Ovary (tissue), 9 donors: Measurements from ENCODE around the gene TREH. TPM values are rescaled to one million over a fixed set of nuclear protein-coding genes. Genes with fewer than 3 reads are reported as not detected.
A peak's percentile ranks its signal among the peaks of the same experiment; 100 is the strongest.

Source experiments
- DNase-seq, 5 donors: peaks; one replicate each; pipeline ENCODE4 v3.0.0-alpha.2; 2019 to 2020
- H3K27ac ChIP-seq, 2 donors: fragments of 200-600 bp; one replicate each; pipeline versions ENCODE4 v1.5.1 to v1.8.0; 2019 to 2022
- H3K27me3 ChIP-seq: fragments of 200-600 bp; one replicate; pipeline ENCODE4 v1.8.0; 2022
- H3K36me3 ChIP-seq: fragments of 200-600 bp; sonication (generic); one replicate; pipeline ENCODE4 v1.5.1; 2019
- H3K4me1 ChIP-seq: one replicate; pipeline ENCODE4 v1.8.1; 2013; ENCODE audit warnings: mild to moderate bottlenecking, moderate library complexity; ENCODE audit not compliant: insufficient read depth
- H3K4me3 ChIP-seq: fragments of 200-600 bp; sonication (generic); one replicate; pipeline ENCODE4 v1.5.1; 2017
- H3K9me3 ChIP-seq, 2 donors: fragments of 200-600 bp in 1 of 2; sonication (generic) in 1 of 2; one replicate each; pipeline versions ENCODE4 v1.5.1 to v1.8.1; 2013 to 2019; ENCODE audit warnings: mild to moderate bottlenecking in 1 of 2, moderate library complexity in 1 of 2
- EP300 ChIP-seq: sonication (generic); formaldehyde crosslinking; IDR thresholded peaks from one replicate; pipeline ENCODE4 v1.6.1; 2017; ENCODE audit warnings: antibody characterized with exemption
- POLR2A ChIP-seq: fragments of 450-650 bp; IDR thresholded peaks from one replicate; pipeline ENCODE4 v1.6.1; 2017; ENCODE audit warnings: antibody characterized with exemption, mild to moderate bottlenecking, moderate library complexity
- WGBS, 3 donors: extraction: QIAGEN DNeasy Blood & Tissue Kit in 1 of 3; methylation state at CpG; one replicate each; pipeline versions ENCODE4 v1.1.5 to v1.1.7; 2013 to 2017; 5-methylcytosine and 5-hydroxymethylcytosine counted together
- intact Hi-C, 4 donors: fragments of 100-400 bp; cut with DNase I; formaldehyde crosslinking; loops; one replicate each; pipeline versions ENCODE4 v1.11.0 to v1.15.1; 2022 to 2023
- microRNA-seq, 3 donors: library from miRNA; unstranded; fragments of <30 nt; microRNA quantifications; one replicate each; pipeline versions ENCODE4 to v1.2.0, GENCODE V29; 2019 to 2020
- polyA plus RNA-seq, 2 donors: library from polyadenylated mRNA; stranded (reverse); fragments of 200-250 nt in 1 of 2; fragments of 350-450 nt in 1 of 2; fragmentation: Illumina TruSeq in 1 of 2; extraction: RNeasy Lipid Tissue Mini Kit (QIAGEN cat#74804) in 1 of 2; gene quantifications; one replicate each; pipeline ENCODE4 v1.2.3, GENCODE V29; 2013 to 2014
- small RNA-seq: library from RNA; depleted of rRNA; stranded (forward); fragments of <200 nt; gene quantifications from one replicate; pipeline ENCODE3, GENCODE V24; 2016
- total RNA-seq, 7 donors: library from RNA; depleted of rRNA in 2 of 7; stranded (reverse); fragments of >200 nt in 2 of 7; fragmentation: NEBNext Ultra II Directional in 3 of 7; extraction: Animal tissue kit (Norgen Biotek cat#: 25700) in 3 of 7; gene quantifications; one replicate each; pipeline versions ENCODE4 v1.1.0 to v1.2.4, GENCODE V29; 2016 to 2023
- TF ChIP-seq, protein P1 (sequence below), 3 donors: fragments of 450-650 bp in 2 of 3; fragments of 200-600 bp in 1 of 3; IDR thresholded peaks; one replicate each; pipeline versions ENCODE4 v1.5.1 to v1.8.0; 2016 to 2022; ENCODE audit warnings: antibody characterized with exemption in 3 of 3, mild to moderate bottlenecking in 1 of 3
- donor health status: DM: no; HTN: no; CAD: no; lungs with moderate emphysema.
- donor health status: DM: no; HTN: no; CAD: no.
- donor health status: Bipolar disorder and iron deficiency.
- donor health status: DM: yes; HTN: yes; CAD: no.
- donor health status: DM: no; HTN: no; CAD: no.
- donor health status: DM: yes; HTN: yes; CAD: no.

TREH gene
- total and polyA plus RNA-seq, 9 donors: 0.10 to 0.48 TPM; not detected in 7

DNA sequence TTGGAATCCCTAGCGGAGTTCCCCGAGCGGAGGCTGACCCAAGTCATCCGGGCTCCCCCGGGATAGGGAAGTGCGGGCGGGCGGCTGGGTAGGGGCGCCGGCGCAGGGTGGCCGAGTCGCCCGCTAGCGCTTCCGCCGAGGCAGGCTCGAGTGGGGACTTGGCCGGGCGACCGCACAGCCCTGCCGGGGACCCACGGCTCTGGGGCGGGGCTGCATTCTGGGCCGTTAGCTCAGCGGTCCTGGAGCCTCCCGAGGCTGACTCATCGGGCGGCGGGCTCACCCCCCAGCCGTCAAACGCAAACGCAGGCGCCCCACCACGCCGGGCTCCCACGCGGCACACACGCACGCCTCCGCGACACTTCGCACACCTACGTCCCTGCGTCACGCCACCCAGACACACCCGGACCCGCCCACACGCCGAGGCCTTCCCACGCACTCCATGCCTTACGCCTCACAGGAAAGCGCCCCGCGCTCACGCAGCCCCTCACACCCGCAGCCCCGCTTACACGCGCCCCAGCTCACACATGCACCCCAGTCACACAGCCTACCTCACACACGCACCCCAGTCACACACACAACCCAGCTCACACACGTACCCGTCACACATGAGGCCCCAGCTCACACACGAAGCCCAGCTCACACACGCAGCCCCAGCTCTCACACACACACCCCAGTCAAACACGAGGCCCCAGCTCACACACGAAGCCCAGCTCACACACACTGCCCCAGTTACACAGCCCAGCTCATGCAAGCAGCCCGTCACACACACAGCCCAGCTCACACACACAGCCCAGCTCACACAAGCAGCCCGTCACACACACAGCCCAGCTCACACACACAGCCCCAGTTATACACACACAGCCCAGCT lies 70.9 kb downstream of the TREH start:
- Histone ChIP-seq H3K4me3 (peak overlapping the region; percentile 76), H3K4me1 (peaks cover 16% of the 10 kb centered on the region), H3K36me3 (no peaks in the 10 kb centered on the region), H3K27ac (peak overlapping the region; percentile 97 to 98), H3K27me3 (no peaks in the 10 kb centered on the region), H3K9me3 (no peaks in the 10 kb centered on the region)
- WGBS, 3 donors: 7 to 8% (median 8%) methylated on average over 45 to 69 of the region's 69 CpGs
- peak; percentile 82 for TF ChIP-seq POLR2A
- no peak for TF ChIP-seq EP300
- TF ChIP-seq, protein P1, sequence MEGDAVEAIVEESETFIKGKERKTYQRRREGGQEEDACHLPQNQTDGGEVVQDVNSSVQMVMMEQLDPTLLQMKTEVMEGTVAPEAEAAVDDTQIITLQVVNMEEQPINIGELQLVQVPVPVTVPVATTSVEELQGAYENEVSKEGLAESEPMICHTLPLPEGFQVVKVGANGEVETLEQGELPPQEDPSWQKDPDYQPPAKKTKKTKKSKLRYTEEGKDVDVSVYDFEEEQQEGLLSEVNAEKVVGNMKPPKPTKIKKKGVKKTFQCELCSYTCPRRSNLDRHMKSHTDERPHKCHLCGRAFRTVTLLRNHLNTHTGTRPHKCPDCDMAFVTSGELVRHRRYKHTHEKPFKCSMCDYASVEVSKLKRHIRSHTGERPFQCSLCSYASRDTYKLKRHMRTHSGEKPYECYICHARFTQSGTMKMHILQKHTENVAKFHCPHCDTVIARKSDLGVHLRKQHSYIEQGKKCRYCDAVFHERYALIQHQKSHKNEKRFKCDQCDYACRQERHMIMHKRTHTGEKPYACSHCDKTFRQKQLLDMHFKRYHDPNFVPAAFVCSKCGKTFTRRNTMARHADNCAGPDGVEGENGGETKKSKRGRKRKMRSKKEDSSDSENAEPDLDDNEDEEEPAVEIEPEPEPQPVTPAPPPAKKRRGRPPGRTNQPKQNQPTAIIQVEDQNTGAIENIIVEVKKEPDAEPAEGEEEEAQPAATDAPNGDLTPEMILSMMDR (IDR thresholded peaks at IDR 0.05): peak in 1 of 3 donors; percentile 11
- intact Hi-C loops: loop anchor here in 1 of 4 donors (2.0 kb wide), 1 partner anchor 40 kb away; no protein-coding TSS in a partner anchor
- peak; percentile 84 to 90 (median 89) for DNase-seq

DNA sequence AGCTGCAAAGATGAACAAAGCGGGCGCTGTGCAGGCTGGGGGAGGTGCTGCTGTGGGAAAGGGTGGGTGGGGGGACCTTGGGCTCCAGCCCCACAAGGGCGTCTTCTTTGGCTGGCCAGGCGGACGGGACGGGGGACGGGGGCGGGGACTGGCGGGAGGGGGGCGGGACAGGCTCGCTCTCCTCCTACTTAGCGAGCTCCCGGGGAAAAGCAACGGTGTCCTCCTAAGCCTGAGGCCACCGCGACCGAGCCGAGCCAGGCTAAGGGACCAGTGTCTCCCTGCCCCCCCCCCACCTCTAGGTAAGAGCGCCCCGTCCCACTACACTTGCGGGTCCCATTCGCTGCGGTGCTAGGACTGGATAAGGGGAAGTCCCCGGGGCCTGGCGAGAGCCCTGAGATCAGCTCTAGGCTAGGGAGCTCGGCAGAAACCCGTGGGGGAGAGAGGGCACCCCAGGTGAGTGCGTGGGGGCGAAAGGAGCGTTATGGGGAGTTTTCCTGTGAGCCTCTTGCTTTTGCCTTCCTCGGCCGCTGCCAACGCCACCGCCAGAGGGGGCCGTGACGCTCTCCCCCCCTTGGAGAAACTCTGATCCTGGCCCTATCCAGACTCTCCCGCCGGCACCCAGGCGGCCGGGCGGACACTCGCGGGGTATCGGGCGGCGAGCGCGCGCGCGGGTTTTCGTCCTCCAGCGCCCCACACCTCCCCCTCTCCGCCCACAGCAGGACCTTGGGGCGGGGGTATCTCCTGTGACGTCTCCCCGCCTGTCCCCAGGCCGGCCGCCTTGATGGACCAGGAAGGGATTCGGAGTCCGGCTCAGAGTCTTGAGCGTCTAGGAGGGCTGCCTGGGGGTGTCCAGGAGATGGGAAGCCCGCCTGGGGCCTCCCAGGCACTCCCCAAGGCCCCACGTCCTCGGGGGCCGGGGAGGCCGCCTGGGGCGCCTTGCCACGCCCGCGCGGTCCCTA lies 71.8 kb downstream of the TREH start, which contains the start of gene PHLDB1:
PHLDB1 (plus strand) TSS at position 215 of the 959 bp plus-strand sequence. CDS start 6,222 bp downstream, outside the sequence.
- intact Hi-C loops: loop anchor here in 1 of 4 donors (2.0 kb wide), 1 partner anchor 39 kb away; no protein-coding TSS in a partner anchor
- Histone ChIP-seq H3K36me3 (no peaks in the 10 kb centered on the region), H3K9me3 (no peaks in the 10 kb centered on the region), H3K4me3 (peak within 1 kb of the TSS; percentile 76), H3K27me3 (no peaks in the 10 kb centered on the region), H3K27ac (peak within 1 kb of the TSS; percentile 97 to 98), H3K4me1 (peaks cover 16% of the 10 kb centered on the region)
- TF ChIP-seq EP300: no peak
- TF ChIP-seq, protein P1 (IDR thresholded peaks at IDR 0.05): peak; percentile 34 to 52 (median 42)
- TF ChIP-seq POLR2A: peak; percentile 71
- peak; percentile 79 to 87 (median 81) for DNase-seq
- WGBS, 3 donors: 1% methylated on average over 67 to 72 of the region's 72 CpGs

Small RNA genes lying within 50 kb of the gene (microRNA-seq; reads per million reads assigned to microRNA genes)
- 0 to 0.36 (median 0) reads per million in 3 donors for gene MIR6716

Small RNA genes lying within 50 kb of the gene (small RNA-seq; reads per million reads assigned to genes)
- gene RNU6-376P: not detected

Other genes with a start within 250 kb of the TREH start
- 100 to 1,000 TPM in 2 of 7 donors, 10 to 100 TPM in 5; 72.0 to 107 (median 82.0) TPM for gene KMT2A, start 243.2 kb downstream of the TREH start, total RNA-seq
- 10 to 100 TPM; 25.8 to 45.2 TPM for gene KMT2A, start 243.2 kb downstream of the TREH start, polyA plus RNA-seq
- gene TTC36, start 152.2 kb downstream of the TREH start, total RNA-seq: under 1 TPM in 4 of 7 donors, not detected in 3; 0.23 to 0.38 (median 0.37) TPM
- gene TTC36, start 152.2 kb downstream of the TREH start, polyA plus RNA-seq: under 1 TPM in 1 of 2 donors, not detected in 1; 0.18 TPM
- gene TMEM25, start 148.5 kb downstream of the TREH start, total RNA-seq: 10 to 100 TPM; 22.1 to 45.1 (median 32.7) TPM
- gene TMEM25, start 148.5 kb downstream of the TREH start, polyA plus RNA-seq: 10 to 100 TPM; 24.2 to 27.1 TPM
- gene IFT46, start 113.7 kb downstream of the TREH start, total RNA-seq: 10 to 100 TPM; 22.2 to 42.6 (median 27.9) TPM
- gene IFT46, start 113.7 kb downstream of the TREH start, polyA plus RNA-seq: 10 to 100 TPM; 22.8 to 53.1 TPM
- gene ARCN1, start 107.2 kb downstream of the TREH start, total RNA-seq: 100 to 1,000 TPM in 5 of 7 donors, 10 to 100 TPM in 2; 60.2 to 151 (median 125) TPM
- gene ARCN1, start 107.2 kb downstream of the TREH start, polyA plus RNA-seq: 100 to 1,000 TPM in 1 of 2 donors, 10 to 100 TPM in 1; 67.3 to 154 TPM
- 100 to 1,000 TPM in 5 of 7 donors, 10 to 100 TPM in 2; 69.4 to 265 (median 139) TPM for gene PHLDB1, start 72.0 kb downstream of the TREH start, total RNA-seq
- gene PHLDB1, start 72.0 kb downstream of the TREH start, polyA plus RNA-seq: 10 to 100 TPM; 46.2 to 73.7 TPM
- 100 to 1,000 TPM in 5 of 7 donors, 10 to 100 TPM in 2; 81.6 to 212 (median 158) TPM for gene DDX6, start 111.5 kb upstream of the TREH start, total RNA-seq
- gene DDX6, start 111.5 kb upstream of the TREH start, polyA plus RNA-seq: 10 to 100 TPM; 33.9 to 80.6 TPM
- gene CXCR5, start 204.2 kb upstream of the TREH start, total RNA-seq: under 1 TPM in 1 of 7 donors, not detected in 6; 0.05 TPM
- gene CXCR5, start 204.2 kb upstream of the TREH start, polyA plus RNA-seq: under 1 TPM in 1 of 2 donors, not detected in 1; 0.17 TPM
- 100 to 1,000 TPM in 1 of 7 donors, 10 to 100 TPM in 6; 12.9 to 145 (median 79.9) TPM for gene BCL9L, start 246.3 kb upstream of the TREH start, total RNA-seq
- gene BCL9L, start 246.3 kb upstream of the TREH start, polyA plus RNA-seq: 10 to 100 TPM in 1 of 2 donors, 1 to 10 TPM in 1; 5.5 to 31.2 TPM